Endometrial microvascular endothelial cells (primary cell): ENCODE measurements around the gene PREP. TPM values are rescaled to one million over a fixed set of nuclear protein-coding genes. Genes with fewer than 3 reads are reported as not detected.
"Not testable (repeated sequence)": the region's sequence is repeated elsewhere in the genome, so short reads cannot be mapped to it uniquely, and the experiment has no call there.

Experiments used
- in situ Hi-C: cut with HindIII; loops from 2 replicates; pipeline ENCODE4 v1.10.0; 2017; ENCODE audit warnings: low sequenced_read_pairs, low pct_unique_long_range_greater_than_20kb; ENCODE audit errors: inconsistent ontology term
- total RNA-seq: library from RNA; depleted of rRNA; stranded (reverse); fragments of >200 nt; gene quantifications from one replicate; pipeline ENCODE4 v1.2.3, GENCODE V29; 2015; ENCODE audit errors: inconsistent ontology term

Gene PREP
- total RNA-seq, 1 donor from 2014 or later: 29.0 TPM

DNA sequence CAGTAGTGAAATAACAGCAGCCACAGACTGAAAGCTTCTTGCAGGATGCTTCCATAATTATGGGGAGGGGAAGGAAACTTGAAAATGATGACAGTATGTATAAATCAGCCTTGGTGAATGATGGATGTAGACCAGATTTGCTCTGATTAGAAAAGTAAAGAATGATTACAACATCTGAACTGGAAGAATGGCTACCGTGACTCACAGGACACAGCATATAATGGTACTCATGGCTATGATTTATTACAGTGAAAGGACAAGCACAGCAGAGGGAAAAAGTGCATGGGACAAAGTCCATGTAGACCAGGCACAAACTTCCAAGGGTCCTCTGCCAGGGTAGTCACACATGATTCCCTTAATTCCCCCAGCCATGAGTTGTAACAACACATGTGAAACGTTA lies 152.3 kb downstream of the PREP start:
- in situ Hi-C loops: no loop called here

- in situ Hi-C loops: no loop called here
Measured at GRCh38 chr6:105243487-105243886, 159.4 kb downstream of the PREP start.

- in situ Hi-C loops: no loop called here
Measured at GRCh38 chr6:105235155-105235554, 167.7 kb downstream of the PREP start.

GRCh38 chr6:105231771-105232170 lies 171.1 kb downstream of the PREP start:
- in situ Hi-C loops: not testable (repeated sequence)

Other genes with a start within 250 kb of the PREP start
- 0.09 TPM for gene POPDC3, start 223.1 kb downstream of the PREP start, total RNA-seq